Stimulated activated CD4-positive, alpha-beta T cell treated with anti-CD3 and anti-CD28 coated beads, Interleukin-15, amount 100 ng/mL, for 24 hours (primary cell): ENCODE measurements around the gene LIN37.
A peak's percentile ranks its signal among the peaks of the same experiment; 100 is the strongest.
"Not testable (repeated sequence)": the region's sequence is repeated elsewhere in the genome, so short reads cannot be mapped to it uniquely, and the experiment has no call there.

Experiments used
- DNase-seq: peaks from one replicate; pipeline ENCODE4 v3.0.0-alpha.2; 2020

LIN37 gene

GRCh38 chr19:35753634-35754369, 5.4 kb downstream of the LIN37 start:
- DNase-seq: no peak

GRCh38 chr19:35754370-35755130, 6.2 kb downstream of the LIN37 start:
- DNase-seq: no peak

DNA sequence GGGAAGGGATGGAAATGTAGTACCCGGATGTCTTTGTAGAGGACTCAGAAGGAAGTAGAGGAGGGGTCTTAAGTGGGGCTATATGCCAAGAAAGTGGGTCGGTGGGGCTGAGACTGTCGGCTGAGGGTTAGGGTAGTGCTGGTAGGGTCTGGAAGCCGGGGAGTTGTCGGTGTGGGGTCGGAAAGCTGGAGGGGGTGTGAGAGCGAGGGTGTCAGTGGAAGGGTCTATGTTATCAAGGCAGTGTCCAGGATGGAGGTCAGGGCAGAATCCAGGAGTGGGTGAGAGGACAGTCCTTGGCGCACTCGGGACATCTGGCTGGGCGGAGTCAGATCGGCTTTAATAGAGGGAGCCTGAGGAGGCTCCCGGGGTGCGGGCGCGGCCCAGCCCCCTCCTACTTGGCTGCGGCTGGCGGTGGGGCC, 6.8 kb downstream of the LIN37 start:
- DNase-seq: no peak

DNA sequence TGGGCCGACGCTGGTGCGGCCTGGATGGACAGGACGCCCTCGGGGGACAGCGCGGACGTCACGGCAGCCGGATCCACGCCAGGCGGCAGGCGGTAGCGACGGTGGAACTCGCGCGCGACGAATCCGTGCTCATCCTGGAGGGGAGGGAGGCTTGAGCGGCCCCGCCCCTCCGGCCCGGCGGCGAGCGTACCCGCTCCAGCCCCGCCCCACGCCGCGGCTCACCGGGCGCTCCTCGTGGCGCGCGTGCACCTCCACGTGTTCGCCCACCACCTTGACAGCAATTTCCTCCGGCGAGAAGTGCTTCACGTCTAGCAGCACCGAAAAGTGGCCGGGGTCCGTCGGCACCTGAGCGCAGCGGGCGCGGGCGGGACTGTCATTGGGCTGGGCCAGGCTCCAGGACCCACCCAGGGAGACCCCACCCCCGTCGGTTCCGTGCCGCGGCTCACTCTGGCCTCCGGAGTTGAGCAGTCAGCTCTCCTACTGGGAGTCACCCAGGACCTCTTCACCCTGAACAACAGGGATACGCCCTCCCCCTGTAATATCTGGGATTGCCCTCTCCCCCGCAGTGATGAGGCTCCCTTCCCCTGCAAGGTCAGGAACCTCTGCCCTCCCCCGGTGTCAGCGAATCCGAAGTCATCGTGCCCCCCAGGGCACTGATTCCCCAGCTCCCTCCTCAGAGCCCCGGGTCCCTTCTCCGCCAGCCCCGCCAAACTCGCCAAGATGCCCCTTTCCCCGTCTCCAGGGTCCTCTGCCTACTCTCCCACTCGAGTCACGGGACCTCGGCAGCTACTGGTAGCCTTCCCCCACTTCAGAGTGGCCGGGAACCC, 7.4 kb downstream of the LIN37 start:
- peak; percentile 67 for DNase-seq

- no peak for DNase-seq
Measured at GRCh38 chr19:35756377-35757230, 8.2 kb downstream of the LIN37 start, which contains the start of gene HSPB6. TSS of gene HSPB6 (minus strand) at chr19:35757029. CDS start at chr19:35757008, 21 bp downstream.

GRCh38 chr19:35757231-35757748, 8.9 kb downstream of the LIN37 start:
- peak; percentile 52 for DNase-seq

GRCh38 chr19:35757749-35758608, 9.6 kb downstream of the LIN37 start, which contains the start of gene PROSER3:
TSS of gene PROSER3 (plus strand) at chr19:35758176. CDS start at chr19:35758216, 40 bp downstream.
- peak; percentile 98 for DNase-seq

DNA sequence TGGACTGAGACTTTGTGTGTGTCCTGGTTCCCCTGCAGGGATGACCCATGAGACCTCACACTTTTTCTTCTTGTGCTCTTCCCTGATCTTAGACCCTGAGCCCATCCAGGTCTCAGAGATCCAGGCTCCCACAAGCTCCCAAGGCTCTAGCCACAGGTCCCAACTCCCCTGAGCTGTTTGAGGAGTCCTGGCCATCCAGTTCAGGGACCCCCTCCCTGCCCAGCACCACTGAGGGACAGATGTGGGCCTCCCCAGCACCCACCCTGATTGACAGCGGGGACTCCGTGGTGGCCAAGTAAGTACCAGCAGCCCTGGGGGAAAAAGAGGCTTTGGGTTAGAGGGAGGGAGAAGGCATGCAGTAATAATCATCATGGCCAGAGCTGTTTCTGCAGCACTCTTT, 11.3 kb downstream of the LIN37 start:
- DNase-seq: no peak

GRCh38 chr19:35760711-35761349, 12.5 kb downstream of the LIN37 start:
- DNase-seq: no peak

DNA sequence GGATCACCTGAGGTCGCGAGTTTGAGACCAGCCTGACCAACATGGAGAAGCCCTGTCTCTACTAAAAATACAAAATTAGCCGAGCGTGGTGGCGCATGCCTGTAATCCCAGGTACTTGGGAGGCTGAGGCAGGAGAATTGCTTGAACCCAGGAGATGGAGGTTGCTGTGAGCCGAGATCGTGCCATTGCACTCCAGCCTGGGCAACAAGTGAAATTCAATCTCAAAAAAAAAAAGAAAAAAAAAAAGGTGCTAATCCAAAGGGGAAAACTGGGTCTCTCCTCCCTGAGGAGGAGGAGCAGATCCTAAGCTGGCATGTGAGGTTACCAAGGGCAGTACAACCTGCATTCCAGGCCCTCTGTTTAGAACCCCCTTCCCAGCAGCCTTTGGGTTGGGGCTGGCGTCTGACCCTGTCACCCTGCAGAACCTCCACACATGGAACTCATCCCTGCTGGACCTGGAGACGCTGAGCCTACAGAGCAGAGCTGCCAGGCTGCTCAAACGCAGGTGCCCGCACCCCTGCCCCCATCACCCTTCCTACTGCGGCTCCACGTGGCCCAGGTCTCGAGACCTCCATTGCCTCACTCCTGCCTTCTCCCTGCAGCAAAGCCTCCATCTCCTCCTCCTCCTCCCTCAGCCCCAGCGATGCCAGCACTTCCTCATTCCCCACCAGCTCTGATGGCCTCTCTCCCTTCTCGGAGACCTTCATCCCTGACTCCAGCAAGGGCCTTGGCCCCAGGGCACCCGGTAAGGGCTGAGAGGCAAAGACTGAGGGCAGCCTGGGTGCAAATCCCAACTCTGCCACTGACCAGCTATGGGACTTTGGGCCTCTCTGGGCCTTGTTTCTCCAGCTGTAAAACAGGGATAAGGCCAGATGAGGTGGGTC, 16.3 kb downstream of the LIN37 start:
- no peak for DNase-seq

GRCh38 chr19:35766571-35767104, 18.3 kb downstream of the LIN37 start:
- DNase-seq: no peak

DNA sequence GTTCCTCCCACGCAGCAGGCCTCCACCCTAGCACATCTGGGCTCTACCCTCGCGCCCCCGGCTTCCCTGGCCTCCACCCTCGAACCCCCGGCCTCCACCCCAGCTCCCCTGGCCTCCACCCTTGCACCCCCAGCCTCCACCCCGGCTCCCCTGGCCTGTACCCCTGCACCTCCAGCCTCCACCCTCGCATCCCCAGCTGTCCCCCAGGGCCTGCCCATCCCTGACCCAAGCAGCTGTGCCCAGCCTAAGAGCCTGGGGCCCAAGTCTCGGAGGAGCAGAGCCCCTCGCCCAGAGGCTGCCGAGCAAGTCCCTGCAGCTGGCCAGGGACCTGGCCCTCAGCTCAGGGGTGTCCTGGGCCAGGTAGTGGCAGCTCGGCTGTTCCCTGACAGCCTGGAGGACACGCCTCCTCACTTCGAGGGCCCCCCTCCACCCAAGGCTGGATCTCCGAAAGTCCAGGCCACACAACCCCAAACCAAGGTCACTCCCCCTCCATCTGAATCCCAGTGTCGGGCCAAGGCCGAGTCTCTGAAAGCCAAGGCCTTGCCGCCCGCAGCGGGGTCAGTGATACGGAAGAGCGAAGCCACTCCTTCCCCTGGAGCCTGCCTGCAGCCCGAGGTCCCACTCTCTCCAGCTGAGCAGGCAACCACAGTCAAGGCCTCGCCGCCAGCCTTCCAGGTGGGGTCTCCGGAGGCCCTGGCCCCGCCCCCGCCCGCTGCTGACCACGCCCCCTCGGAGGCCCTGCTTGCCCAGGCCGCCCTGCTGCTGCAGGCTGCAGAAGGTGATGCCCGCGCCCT, 19.1 kb downstream of the LIN37 start:
- DNase-seq: no peak

DNA sequence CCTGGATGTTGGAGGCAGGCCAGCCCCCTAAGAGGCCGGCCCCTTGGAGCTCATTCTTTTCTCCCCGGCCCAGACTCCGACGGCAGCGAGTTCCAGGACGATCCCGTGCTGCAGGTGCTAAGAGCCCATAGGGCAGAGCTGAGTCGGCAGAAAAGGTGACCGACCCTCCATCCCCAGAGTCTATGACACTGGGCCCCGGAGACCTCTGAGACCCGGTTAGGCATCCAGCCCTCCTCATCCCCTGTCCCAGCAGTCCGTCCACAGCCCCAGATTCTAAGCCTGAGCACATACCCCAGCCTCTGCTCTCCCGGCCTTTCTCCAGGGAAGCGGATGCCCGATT, 19.7 kb downstream of the LIN37 start:
- no peak for DNase-seq

DNA sequence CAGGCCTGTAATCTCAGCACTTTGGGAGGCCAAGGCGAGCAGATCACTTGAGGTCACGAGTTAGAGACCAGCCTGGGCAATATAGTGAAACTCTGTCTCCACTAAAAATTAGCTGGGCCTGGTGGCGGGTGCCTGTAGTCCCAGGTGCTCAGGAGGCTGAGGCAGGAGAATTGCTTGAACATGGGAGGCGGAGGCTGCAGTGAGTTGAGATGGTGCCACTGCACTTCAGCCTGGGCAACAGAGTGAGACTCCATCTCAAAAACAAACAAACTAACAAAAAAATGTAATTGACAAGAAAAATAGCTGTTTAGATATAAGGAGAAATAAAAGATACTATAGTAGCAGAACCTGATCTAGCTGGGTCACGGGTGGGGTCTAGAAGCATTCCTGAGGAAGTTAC, 24.0 kb downstream of the LIN37 start:
- DNase-seq: not testable (repeated sequence)

GRCh38 chr19:35773020-35773806, 24.8 kb downstream of the LIN37 start:
- DNase-seq: no peak

GRCh38 chr19:35774274-35775045, 26.1 kb downstream of the LIN37 start:
- DNase-seq: no peak

GRCh38 chr19:35775046-35775297, 26.6 kb downstream of the LIN37 start:
- DNase-seq: no peak
